ENCODE results near the gene CASS4. TPM values are rescaled to one million over a fixed set of nuclear protein-coding genes. Genes with fewer than 3 reads are reported as not detected.

CASS4 gene
- total RNA-seq, 1 experiment from 2014 or later = 0.17 TPM

GRCh38 chr20:56427797-56428196, 15.7 kb downstream of the CASS4 start:
- no peaks in the 10 kb centered on the region for H3K36me3 ChIP-seq (ENCODE audit: control insufficient read depth in 1 of 2, insufficient read depth in 2 of 2, low read length in 2 of 2)
- DNase-seq (ENCODE audit: low read depth, low spot score) = no peak
- no peak overlapping the region for H3K4me2 ChIP-seq (ENCODE audit: low read length)
- H3K4me3 ChIP-seq (replicated peaks in 1 of 2; ENCODE audit: low read depth in 1 of 2, low read length in 2 of 2) = no peak overlapping the region
- no peaks in the 10 kb centered on the region for H3K27me3 ChIP-seq (ENCODE audit: insufficient read depth, low read length)
- H3K9me2 ChIP-seq (ENCODE audit: insufficient read depth) = no peaks in the 10 kb centered on the region
- no TSS peak for BruUV-seq (replicated peaks)
- peaks cover 2 to 15% of the 10 kb centered on the region in 2 experiments; a peak in 3 of 4 replicates for H3K4me1 ChIP-seq (ENCODE audit: control insufficient read depth in 1 of 2, insufficient read depth in 2 of 2, low read length in 2 of 2)
- no peak overlapping the region for H2AFZ ChIP-seq (ENCODE audit: low read depth, low read length, poor library complexity, severe bottlenecking)
- ATAC-seq = no peak
- intact Hi-C loops (cut with micrococcal nuclease) = no loop called here
- POLR2A ChIA-PET = no interaction called here
- RAD21 ChIA-PET (ENCODE audit: low non-redundant PET in 1 of 2, low total read pairs in 2 of 2, uncharacterized antibody in 2 of 2, unreplicated experiment in 2 of 2) = no interaction called here
- H3K27ac ChIP-seq (ENCODE audit: low read depth, low read length) = no peak overlapping the region
- TF ChIP-seq ELF1 (IDR thresholded peaks at IDR 0.05; ENCODE audit: borderline replicate concordance, low read depth) (no peak), EZH2phosphoT487 (IDR thresholded peaks at IDR 0.05; ENCODE audit: borderline replicate concordance) (no peak), YY1 (IDR thresholded peaks at IDR 0.05; ENCODE audit: extremely low read depth, insufficient replicate concordance, low read depth, low read length) (no peak), POLR2A (IDR thresholded peaks at IDR 0.05; ENCODE audit: borderline replicate concordance, extremely low read depth, insufficient read depth, insufficient read length) (no peak), SP1 (IDR thresholded peaks at IDR 0.05; ENCODE audit: low read depth) (no peak), EZH2 (IDR thresholded peaks at IDR 0.05) (no peak), ZBTB33 (IDR thresholded peaks at IDR 0.05; ENCODE audit: extremely low read depth, insufficient replicate concordance, low read length) (no peak), ZNF274 (IDR thresholded peaks at IDR 0.05; ENCODE audit: low read depth, low read length) (no peak), CEBPB (IDR thresholded peaks at IDR 0.05; ENCODE audit: low read depth) (no peak), ATF3 (IDR thresholded peaks at IDR 0.05) (no peak)
- no peak overlapping the region for H3K9ac ChIP-seq (ENCODE audit: low read length)
- H3K9me3 ChIP-seq (ENCODE audit: control insufficient read depth in 1 of 2, insufficient read depth in 1 of 2, low read depth in 1 of 2, low read length in 2 of 2) = no peaks in the 10 kb centered on the region
- CTCF ChIA-PET = no interaction called here
- no peaks in the 10 kb centered on the region for H3K79me2 ChIP-seq (ENCODE audit: insufficient read depth, low read length)
- no peaks in the 10 kb centered on the region for H4K20me1 ChIP-seq (ENCODE audit: insufficient read depth)

Measured in HCT116 (cell line).